C4-2B (cell line): Measurements from ENCODE around the gene UQCR10.

ENCODE experiments used
- CTCF ChIP-seq: fragments of 450-650 bp; conservative IDR thresholded peaks from 2 replicates; pipeline ENCODE4 v1.5.1; 2017; ENCODE audit warnings: mild to moderate bottlenecking
- ZFX ChIP-seq: fragments of 450-650 bp; IDR thresholded peaks from 2 replicates; pipeline ENCODE4 v1.6.1; 2017

- TF ChIP-seq CTCF (no peak), ZFX (no peak)
Measured at GRCh38 chr22:29750029-29750428, 17.1 kb upstream of the UQCR10 start.
